Occipital lobe (tissue), 2 donors: ENCODE results near the gene TLE5. TPM values are rescaled to one million over a fixed set of nuclear protein-coding genes. Genes with fewer than 3 reads are reported as not detected.
"Not testable (repeated sequence)": the region's sequence is repeated elsewhere in the genome, so short reads cannot be mapped to it uniquely, and the experiment has no call there.

Experiments
- DNase-seq: peaks from one replicate; lab custom pipeline; 2025; lab: John Stamatoyannopoulos, UW
- total RNA-seq: library from RNA; depleted of rRNA; stranded (reverse); fragments of >200 nt; gene quantifications from one replicate; pipeline ENCODE4 v1.2.3, GENCODE V29; 2014

The TLE5 gene
- total RNA-seq, 1 donor from 2014 or later, result 95.8 TPM

GRCh38 chr19:3045191-3045590 lies 17.1 kb downstream of the TLE5 start:
- no peak for DNase-seq

GRCh38 chr19:3042621-3043267 lies 19.6 kb downstream of the TLE5 start:
- DNase-seq, result no peak

GRCh38 chr19:3041761-3042620 lies 20.3 kb downstream of the TLE5 start:
- DNase-seq, result no peak

- DNase-seq, result no peak
These were observed 21.0 kb downstream of the TLE5 start for GRCh38 chr19:3041327-3041726.

GRCh38 chr19:3039641-3040077 lies 22.6 kb downstream of the TLE5 start:
- no peak for DNase-seq

GRCh38 chr19:3039125-3039524 lies 23.2 kb downstream of the TLE5 start:
- DNase-seq, result no peak

GRCh38 chr19:3038214-3038613 lies 24.1 kb downstream of the TLE5 start:
- DNase-seq, result no peak

GRCh38 chr19:3036977-3037544 lies 25.2 kb downstream of the TLE5 start:
- DNase-seq, result not testable (repeated sequence)

- DNase-seq, result peak; percentile 83
These were observed 25.9 kb downstream of the TLE5 start for GRCh38 chr19:3036119-3036976.

- peak; percentile 95 for DNase-seq
These were observed 26.7 kb downstream of the TLE5 start for GRCh38 chr19:3035542-3036118.

GRCh38 chr19:3034656-3035541 lies 27.4 kb downstream of the TLE5 start:
- no peak for DNase-seq

GRCh38 chr19:3034406-3034655 lies 28.0 kb downstream of the TLE5 start:
- no peak for DNase-seq

GRCh38 chr19:3033595-3034405 lies 28.5 kb downstream of the TLE5 start:
- no peak for DNase-seq

GRCh38 chr19:3031607-3031867 lies 30.8 kb downstream of the TLE5 start:
- DNase-seq, result no peak

- no peak for DNase-seq
These were observed 33.0 kb downstream of the TLE5 start, which contains the start of gene TLE2 for GRCh38 chr19:3029065-3029923. TLE2 (minus strand) TSS chr19:3029280; CDS start chr19:3028904, 376 bp downstream.

- DNase-seq, result no peak
These were observed 33.8 kb downstream of the TLE5 start for GRCh38 chr19:3028305-3029064.

GRCh38 chr19:3027981-3028304 lies 34.4 kb downstream of the TLE5 start:
- no peak for DNase-seq

- no peak for DNase-seq
These were observed 35.0 kb downstream of the TLE5 start for GRCh38 chr19:3027292-3027691.
